HuH-7.5 (cell line): ENCODE measurements around the gene CRYL1.

Experiments
- DNase-seq: peaks from one replicate; pipeline ENCODE4 v3.0.0; 2011; ENCODE audit warnings: low spot score

Gene CRYL1

GRCh38 chr13:20370815-20371421 lies 154.7 kb downstream of the CRYL1 start:
- no peak for DNase-seq

GRCh38 chr13:20369886-20370361 lies 155.7 kb downstream of the CRYL1 start:
- no peak for DNase-seq

- DNase-seq = no peak
These were observed 159.6 kb downstream of the CRYL1 start for GRCh38 chr13:20366056-20366455.

- DNase-seq = no peak
These were observed 162.1 kb downstream of the CRYL1 start for GRCh38 chr13:20363603-20364002.

- no peak for DNase-seq
These were observed 162.5 kb downstream of the CRYL1 start for GRCh38 chr13:20363172-20363571.

GRCh38 chr13:20362484-20363041 lies 163.1 kb downstream of the CRYL1 start:
- DNase-seq = no peak

GRCh38 chr13:20360835-20361412 lies 164.7 kb downstream of the CRYL1 start:
- no peak for DNase-seq

GRCh38 chr13:20360041-20360491 lies 165.6 kb downstream of the CRYL1 start:
- no peak for DNase-seq

GRCh38 chr13:20359335-20359734 lies 166.3 kb downstream of the CRYL1 start:
- no peak for DNase-seq

- DNase-seq = no peak
These were observed 167.6 kb downstream of the CRYL1 start for GRCh38 chr13:20358022-20358421.

GRCh38 chr13:20356444-20356843 lies 169.2 kb downstream of the CRYL1 start:
- DNase-seq = no peak

GRCh38 chr13:20354722-20355121 lies 170.9 kb downstream of the CRYL1 start:
- DNase-seq = no peak

- DNase-seq = no peak
These were observed 171.7 kb downstream of the CRYL1 start for GRCh38 chr13:20353973-20354372.
